Stimulated activated CD4-positive, alpha-beta T cell treated with anti-CD3 and anti-CD28 coated beads, Interleukin-4, amount 100 ng/mL, for 48 hours (primary cell): ENCODE data around the gene ZYG11A.
A peak's percentile ranks its signal among the peaks of the same experiment; 100 is the strongest.
"Not testable (repeated sequence)": the region's sequence is repeated elsewhere in the genome, so short reads cannot be mapped to it uniquely, and the experiment has no call there.

ENCODE experiments used
- DNase-seq, 2 donors: peaks; one replicate each; pipeline ENCODE4 v3.0.0-alpha.2; 2020; ENCODE audit warnings: low read depth in 2 of 2

ZYG11A gene

DNA sequence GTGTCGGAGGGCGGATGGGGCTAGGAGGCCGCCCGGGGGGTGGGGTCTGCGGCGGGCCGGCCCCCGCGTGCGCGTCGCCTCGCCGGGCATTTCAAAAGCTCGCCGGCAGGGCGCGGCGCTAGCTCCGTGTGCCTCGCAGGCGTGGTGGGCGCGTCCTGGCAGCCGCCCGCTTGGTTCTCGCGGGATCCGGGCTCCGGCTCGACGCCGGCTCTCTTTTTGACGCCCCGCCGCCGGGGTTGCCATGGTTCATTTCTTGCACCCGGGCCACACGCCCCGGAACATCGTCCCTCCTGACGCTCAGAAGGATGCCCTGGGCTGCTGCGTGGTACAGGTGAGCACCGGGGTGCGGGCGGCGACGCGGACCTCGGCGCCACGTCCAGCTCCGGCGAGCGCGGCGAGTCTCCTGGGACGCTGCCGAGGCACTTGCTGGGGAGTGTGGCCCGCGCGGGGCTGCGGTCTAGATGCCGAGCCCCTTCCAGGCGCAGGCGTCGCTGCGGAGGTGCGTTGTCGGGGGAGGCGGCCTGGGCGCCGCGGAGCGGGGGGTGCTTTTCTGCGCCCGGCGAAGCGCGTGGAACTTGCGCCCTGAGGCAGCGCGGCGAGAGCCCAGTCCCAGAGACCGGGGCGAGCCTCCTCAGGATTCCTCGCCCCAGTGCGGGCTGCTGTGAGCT, at the start of gene ZYG11A:
TSS of gene ZYG11A (plus strand) at position 118 of the 668 bp plus-strand sequence. CDS start at position 242, 124 bp downstream.
- peak; percentile 71 to 72 for DNase-seq

DNA sequence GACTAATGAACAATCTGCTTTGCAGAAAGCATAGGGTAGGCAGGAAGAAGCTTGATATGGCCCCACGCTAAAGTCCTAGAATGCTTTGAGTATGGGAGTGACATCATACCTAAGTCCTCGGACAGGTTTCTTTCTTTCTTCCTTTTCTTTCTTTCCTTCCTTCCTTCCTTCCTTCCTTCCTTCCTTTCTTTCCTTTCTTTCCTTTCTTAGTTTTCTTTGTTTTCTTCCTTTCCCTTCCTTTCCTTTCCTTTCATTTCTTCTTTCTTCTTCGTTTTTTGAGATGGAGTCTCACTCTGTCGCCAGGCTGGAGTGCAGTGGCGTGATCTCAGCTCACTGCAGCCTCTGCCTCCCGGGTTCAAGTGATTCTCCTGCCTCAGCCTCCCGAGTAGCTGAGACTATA, 48.8 kb upstream of the ZYG11A start:
- DNase-seq = not testable (repeated sequence)

DNA sequence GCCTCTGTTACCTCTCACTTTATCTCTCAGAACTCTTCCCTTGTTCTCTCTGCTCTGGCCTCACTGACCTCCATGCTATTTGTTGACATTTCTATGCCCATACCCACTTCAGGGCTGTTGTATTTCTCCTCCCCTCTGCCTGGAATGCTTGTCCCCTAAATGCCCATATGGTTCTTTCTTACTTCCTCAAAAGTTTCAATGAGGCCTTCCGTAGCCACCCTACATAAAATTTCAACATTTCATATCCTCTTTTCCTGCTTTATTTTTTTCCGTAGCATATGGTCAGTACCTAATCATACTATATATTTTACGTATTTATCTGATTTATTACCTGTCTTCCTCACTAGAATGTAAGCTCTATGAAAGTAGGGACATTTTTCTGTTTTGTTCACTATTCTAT, 47.1 kb upstream of the ZYG11A start:
- DNase-seq = no peak

DNA sequence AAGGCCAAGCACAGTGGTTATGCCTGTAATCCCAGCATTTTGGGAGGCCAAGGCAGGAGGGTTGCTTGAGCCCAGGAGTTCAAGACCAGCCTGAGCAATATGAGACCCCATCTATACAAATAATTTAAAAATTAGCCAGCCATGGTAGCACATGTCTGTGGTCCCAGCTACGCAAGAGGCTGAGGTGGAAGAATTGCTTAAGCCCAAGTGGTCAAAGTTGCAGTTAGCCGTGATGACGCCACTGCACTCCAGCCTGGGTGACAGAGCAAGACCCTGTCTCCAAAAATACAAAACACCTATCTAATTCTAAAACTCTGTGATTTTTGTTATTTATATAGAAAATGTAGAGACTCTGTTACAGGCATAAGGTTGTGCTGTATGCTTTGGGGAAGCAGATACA, 44.2 kb upstream of the ZYG11A start:
- no peak for DNase-seq

DNA sequence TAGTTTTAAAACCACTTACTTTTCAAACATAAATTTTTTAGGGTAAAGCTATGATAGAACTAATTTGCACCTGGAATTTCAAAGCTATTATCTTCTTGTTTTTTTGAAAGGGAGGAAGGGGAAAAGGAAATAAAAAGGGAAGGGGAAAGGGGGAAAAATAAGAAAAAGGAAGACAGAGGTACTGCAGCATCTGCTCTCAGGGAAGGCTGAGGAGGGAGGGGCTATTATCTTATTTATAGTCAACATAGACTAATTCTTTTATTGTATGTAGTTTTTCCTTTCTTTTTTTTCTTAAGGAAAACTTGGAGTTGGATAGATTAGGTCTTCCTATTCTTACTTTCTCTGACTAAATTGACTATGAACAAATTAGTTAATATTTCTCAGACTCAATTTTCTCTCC, 41.5 kb upstream of the ZYG11A start:
- DNase-seq = no peak

DNA sequence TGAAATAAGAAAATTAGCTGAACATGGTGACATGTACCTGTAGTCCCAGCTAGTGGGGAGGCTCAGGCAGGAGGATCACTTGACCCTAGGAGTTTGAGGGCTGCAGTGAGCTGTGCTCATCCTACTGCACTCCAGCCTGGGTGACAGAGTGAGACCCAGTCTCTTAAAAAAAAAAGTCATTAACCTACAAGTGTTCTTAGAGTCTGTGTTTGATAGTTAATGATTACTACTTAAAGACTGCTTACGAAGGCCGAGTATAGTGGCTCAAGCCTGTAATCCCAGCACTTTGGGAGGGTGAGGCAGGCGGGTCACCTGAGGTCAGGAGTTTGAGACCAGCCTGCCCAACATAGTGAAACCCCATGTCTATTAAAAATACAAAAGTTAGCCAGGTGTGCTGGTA, 38.5 kb upstream of the ZYG11A start:
- DNase-seq = not testable (repeated sequence)

DNA sequence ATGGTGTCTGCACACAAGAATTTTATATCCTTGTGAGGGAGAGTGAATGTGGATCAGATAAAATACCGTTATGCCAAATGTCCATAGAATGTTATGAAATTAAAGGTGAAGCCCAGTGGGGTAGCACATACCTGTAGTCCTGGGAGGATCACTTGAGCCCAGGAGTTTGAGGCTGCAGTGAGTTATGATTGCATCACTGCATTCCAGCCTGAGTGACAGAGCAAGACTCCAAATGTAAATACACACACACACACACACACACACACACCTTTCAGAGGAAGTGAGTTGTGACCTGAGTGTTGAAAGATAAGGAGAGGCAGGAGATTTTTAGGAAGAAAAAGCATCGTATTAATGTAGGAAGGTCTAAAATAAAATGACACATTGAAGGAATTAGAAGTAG, 28.1 kb upstream of the ZYG11A start:
- no peak for DNase-seq

DNA sequence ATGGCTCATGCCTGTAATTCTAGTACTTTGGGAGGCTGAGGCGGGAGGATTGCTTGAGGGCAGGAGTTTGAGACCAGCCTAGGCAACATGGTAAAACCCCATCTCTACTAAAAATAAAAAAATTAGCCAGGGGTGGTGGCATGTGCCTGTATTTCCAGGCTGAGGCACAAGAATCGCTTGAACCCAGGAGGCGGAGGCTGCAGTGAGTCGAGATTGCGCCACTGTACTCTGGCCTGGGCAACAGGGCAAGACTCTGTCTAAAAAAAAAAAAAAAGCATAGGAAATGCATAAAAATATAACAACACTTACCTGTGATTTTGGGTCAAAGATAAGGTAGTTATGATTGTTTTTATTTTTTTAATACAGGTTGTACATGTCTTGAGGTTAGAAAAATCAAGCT, 21.7 kb upstream of the ZYG11A start:
- not testable (repeated sequence) for DNase-seq

DNA sequence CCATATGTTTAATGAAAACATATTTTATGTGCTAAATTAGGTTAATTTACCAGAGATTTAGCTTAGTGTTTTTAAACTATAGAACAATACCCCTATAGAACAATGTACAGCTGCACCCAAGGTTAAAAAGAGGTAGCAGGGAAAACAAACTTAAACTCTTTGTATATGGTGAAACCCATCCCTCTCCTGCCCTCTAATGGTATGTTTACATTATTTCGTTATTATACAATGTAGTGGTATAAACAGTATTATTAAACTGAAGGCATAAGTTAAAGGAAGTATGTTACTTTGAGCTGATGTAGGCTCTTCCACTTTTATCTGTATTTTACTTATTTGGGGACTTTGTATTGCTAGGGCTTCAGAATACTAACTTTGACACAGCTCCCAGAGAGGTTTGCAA, 16.7 kb upstream of the ZYG11A start:
- DNase-seq = no peak

DNA sequence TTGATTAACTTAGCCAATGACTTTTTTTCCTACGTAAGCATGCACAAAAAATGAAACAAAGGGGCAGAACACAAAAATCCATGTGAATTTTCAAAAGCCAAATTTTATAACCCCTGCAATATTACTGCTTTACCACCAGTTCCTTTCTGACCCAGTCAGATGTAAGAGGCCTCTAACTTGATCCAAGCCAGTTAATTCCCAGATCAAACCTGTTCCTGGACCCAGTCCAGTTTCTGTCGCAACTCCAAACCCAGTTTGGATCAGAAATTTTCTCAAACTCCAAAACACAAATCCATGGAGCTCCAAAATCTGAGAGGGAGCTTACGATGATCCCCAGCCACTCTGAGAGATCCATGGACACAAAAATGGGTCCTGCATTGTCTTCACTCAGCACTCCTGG, 7.8 kb upstream of the ZYG11A start:
- no peak for DNase-seq

DNA sequence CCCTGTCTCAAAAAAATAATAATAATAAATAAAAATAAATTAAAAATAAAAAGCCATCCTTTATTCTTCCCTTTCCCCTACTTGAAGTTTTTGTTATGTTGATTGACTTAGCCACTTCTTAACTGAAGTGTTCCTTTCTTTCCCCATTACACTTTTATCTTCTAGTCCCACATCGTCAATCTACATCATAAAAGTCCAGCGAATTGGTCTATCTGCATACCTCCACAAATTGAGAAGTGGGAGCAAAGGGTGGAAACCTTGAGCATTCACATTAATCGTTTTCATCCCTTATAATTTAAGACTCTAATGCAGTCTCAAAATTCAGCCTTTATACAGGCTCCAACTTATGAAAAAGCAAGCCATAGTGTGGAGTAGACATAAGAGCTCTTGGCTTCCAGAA, 6.5 kb upstream of the ZYG11A start:
- no peak for DNase-seq

DNA sequence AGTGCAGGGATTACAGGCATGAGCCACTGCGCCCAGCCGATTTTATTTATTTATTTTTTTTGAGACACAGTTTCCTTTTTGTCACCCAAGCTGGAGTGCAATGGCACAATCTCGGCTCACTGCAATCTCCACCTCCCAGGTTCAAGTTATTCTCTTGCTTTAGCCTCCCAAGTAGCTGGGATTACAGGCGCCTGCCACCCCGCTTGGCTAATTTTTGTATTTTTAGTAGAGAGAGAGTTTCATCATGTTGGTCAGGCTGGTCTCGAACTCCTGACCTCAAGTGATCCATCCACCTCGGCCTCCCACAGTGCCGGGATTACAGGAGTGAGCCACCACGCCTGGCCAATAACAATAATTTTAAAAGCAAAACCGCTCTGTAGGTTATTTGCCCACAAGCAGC, 3.4 kb upstream of the ZYG11A start:
- not testable (repeated sequence) for DNase-seq

DNA sequence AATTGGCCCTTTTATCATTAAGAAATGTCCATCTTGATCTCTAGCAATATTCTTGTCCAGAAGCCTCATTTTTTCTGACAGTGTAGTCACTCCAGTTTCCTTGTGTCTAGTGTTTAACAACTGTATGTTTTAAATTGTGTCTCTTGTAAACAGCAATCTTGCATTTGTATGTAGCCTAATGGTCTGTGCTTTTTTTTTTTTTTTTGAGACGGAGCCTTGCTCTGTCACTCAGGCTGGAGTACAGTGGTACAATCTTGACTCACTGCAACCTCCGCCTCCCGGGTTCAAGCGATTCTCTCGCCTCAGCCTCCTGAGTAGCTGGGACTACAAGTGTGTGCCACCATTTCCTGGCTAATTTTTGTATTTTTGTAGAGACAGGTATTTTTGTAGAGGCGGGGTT, 2.6 kb downstream of the ZYG11A start:
- not testable (repeated sequence) for DNase-seq

DNA sequence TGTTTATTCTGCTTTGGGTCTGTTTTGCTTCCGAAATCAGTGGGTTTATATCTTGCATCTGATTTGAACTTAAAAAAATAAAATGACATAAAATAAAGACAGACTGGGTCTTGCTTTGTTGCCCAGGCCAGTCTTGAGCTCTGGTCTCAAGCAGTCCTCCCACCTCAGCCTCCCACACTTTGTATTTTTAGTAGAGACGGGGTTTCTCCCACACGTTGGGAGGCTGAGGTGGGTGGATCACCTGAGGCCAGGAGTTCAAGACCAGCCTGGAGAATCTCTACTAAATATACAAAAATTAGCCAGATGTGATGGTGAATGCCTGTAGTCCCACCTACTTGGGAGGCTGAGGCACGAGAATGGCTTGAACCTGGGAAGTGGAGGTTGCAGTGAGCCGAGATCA, 5.9 kb downstream of the ZYG11A start:
- DNase-seq = no peak

DNA sequence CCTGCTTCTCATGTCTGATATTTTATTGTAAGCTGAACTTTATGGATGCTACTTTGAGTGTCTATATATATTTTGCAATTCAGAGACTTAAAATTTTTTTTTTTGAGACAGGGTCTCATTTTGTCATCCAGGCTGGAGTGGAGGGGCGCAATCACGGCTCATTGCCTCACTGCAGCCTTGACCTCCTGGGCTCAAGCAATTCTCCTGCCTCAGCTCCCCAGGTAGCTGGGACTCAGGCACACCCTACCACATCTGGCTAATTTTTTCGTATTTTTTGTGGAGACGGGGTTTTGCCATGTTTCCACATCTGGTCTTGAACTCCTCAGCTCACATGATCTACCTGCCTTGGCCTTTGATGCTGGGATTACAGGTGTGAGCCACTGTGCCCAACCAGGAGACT, 8.4 kb downstream of the ZYG11A start:
- no peak for DNase-seq

DNA sequence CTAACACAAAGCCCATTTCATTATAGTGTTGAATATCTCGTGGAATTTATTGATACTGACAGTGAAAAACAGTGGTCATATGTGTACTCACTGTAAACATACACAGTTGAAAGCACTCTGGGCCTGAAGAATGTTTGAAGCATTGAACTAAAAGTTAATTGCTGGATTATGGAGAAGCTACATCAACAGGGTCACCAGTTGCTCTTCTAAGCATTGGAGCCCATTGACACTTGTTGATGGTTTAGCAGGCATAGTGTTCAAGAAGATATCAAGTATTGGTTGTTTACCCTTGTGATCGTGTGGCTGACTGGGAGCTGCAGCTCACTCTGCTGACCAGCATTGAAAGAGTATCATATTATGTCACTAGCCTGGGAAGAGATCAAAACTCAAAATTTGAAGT, 10.3 kb downstream of the ZYG11A start:
- DNase-seq = no peak

DNA sequence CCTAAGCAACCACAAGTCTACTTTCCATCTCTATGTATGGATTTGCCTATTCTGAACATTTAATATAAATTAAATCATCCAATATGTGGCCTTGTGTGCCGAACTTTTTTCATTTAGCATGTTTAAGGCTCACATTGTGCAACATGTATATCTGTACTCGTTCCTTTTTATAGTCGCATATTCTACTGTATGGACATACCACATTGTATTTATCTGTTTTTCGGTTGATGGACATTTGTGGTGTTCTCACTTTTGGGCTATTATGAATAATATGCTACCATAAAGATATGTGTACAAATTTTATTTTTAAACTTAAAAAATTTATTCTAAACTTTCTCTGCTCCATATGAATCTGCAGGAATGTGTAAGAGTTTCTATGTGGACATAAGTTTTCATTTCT, 13.0 kb downstream of the ZYG11A start:
- no peak for DNase-seq

DNA sequence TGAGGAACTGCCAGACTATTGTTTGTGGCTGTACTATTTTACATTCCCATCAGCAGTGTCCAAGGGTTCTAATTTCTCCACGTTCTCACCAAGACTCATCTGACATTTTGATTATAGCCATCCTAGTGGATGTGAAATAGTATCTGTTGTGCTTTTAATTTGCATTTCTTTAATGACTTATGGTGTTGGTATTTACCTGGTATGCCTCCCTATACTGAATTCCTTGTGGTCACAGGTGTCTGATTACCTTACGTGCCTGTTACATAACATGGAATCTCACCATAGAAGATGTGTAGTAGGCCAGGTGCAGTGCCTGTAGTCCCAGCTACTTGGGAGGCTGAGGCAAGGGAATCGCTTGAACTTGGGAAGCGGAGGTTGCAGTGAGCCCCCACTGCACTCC, 13.5 kb downstream of the ZYG11A start:
- no peak for DNase-seq

DNA sequence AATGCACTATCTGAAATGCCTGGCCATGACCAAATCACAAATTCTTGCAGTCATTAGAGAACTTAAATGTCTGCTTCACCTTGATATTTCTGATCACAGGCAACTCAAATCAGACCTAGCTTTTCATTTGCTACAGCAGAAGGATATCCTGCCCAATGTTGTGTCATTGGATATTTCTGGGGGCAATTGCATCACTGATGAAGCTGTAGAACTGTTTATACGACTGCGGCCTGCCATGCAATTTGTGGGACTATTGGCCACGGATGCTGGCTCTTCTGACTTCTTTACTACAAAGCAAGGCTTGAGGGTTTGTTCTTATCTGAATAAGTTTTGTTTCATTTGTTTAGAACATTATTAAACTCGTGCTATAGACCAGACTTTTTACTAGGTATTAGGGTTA, 14.9 kb downstream of the ZYG11A start:
- DNase-seq = no peak

DNA sequence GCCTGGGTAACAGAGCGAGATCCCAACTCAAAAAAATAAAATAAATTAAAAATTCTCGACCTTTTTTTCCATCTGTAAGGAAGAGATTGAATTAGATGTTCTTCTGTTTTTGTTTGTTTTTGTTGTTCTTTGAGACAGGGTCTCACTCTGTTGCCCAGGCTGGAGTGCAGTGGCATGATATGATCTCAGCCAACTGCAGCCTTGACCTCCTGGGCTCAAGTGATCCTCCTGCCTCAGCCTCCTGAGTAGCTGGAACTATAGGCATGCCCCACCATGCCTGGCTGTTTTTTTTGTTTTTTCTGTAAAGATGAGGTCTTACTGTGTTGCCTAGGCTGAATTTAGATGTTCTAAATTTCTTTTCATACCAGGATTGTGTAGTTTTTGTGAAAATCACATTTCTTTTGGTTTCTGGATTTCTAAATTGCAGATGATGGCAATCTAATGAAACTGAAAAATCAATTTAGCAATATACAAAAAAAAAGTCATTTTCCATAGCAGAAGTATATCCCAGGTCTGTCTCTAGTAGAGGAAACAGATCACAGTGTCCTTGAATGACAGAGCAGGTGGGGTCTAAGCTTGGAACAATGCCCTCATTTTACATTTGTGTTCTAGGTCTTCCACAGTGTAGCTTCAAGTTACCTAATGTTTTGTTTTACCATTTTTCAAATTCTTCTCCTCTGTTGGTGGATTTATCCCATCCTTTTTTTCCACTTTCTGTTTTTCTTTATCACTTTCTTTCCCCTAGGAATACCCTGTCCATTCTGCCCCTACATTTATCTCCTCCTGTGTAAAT, 20.3 kb downstream of the ZYG11A start:
- DNase-seq = no peak

DNA sequence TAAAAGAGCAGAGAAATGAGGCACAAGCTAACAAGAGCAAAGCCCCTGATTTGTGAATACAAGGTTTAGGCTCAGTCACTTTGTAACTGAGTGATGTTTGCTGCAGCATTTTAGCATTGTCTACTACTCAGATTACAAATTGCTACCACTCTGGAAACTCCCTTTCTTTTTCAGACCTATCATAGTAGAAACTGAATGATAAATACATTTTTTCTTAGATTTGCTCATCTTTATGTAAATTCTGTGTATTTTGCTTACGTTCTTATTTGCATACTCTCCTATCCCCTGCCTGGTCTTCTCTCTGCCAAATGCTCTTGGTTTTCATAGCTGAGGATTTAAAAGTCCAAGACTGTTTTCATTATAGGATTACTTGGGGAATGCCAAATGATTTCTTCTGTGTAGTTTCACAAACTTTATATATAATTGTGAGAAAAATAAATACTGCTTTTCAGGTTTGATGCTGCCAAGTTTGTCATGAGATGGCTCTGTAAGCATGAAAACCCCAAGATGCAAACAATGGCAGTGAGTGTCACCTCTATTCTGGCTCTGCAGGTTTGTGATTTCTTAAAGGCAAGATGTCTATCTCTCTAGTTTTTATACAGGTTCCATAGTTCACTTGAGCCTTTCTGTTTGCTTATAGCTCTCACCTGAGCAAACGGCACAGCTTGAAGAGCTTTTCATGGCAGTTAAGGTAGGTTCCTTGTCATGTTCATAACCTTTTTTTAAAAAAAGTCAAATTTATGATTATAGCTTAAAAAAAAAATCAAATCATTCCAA, 24.7 kb downstream of the ZYG11A start:
- no peak for DNase-seq

DNA sequence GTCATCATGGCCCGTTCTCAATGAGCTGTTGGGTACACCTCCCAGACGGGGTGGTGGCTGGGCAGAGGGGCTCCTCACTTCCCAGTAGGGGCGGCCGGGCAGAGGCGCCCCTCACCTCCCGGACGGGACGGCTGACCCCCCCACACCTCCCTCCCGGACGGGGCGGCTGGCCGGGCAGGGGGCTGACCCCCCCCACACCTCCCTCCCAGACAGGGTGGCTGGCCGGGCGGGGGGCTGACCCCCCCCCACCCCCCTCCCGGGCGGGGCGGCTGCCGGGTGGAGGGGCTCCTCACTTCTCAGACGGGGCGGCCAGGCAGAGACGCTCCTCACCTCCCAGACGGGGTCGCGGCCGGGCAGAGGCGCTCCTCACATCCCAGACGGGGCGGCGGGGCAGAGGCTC, 27.2 kb downstream of the ZYG11A start:
- not testable (repeated sequence) for DNase-seq

DNA sequence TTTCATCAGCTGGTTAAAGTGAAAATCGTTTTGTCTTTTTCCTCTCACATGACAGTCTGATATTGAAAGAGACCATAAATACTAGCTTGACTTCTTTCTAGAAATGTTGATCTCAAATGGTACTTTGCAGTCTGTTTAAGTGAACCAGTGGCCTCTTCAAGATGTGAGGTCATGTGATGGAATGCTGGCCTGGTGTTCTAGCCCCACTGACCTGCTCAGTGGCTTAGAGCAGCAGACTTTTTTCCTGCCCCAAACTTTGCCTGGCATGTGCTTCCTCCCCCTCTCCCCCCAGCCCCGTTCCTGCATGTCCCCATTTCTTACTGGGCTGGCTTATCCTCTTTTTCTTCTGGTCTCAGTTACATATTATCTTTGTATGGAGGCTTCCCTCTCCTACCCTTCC, 34.3 kb downstream of the ZYG11A start:
- DNase-seq = no peak
